Neural progenitor cell (in vitro differentiated cells): ENCODE data around the gene SCPEP1. TPM values are rescaled to one million over a fixed set of nuclear protein-coding genes. Genes with fewer than 3 reads are reported as not detected.
A peak's percentile ranks its signal among the peaks of the same experiment; 100 is the strongest.

Experiments used
- DNase-seq: peaks from one replicate; pipeline ENCODE4 v3.0.0-alpha.2; 2016; ENCODE audit warnings: low spot score
- H2AFZ ChIP-seq: fragments of 200-600 bp; sonication (generic); replicated peaks from 2 replicates; pipeline ENCODE4 v1.6.1; 2016; ENCODE audit warnings: antibody characterized with exemption
- H3F3A ChIP-seq: fragments of 200-600 bp; sonication (generic); 2 replicates; pipeline ENCODE4 v1.6.1; 2016; ENCODE audit warnings: antibody characterized with exemption, low read depth
- H3K27ac ChIP-seq: fragments of 200-600 bp; sonication (generic); 2 replicates; pipeline ENCODE4 v1.5.1; 2016; ENCODE audit warnings: mild to moderate bottlenecking
- H3K27me3 ChIP-seq: fragments of 200-600 bp; sonication (generic); 2 replicates; pipeline ENCODE4 v1.6.1; 2016; ENCODE audit warnings: mild to moderate bottlenecking, moderate library complexity
- H3K36me3 ChIP-seq: fragments of 200-600 bp; sonication (generic); 2 replicates; pipeline ENCODE4 v1.5.1; 2016
- H3K4me1 ChIP-seq: fragments of 200-600 bp; sonication (generic); 2 replicates; pipeline ENCODE4 v1.6.1; 2016; ENCODE audit warnings: mixed run types
- H3K4me2 ChIP-seq: fragments of 200-600 bp; sonication (generic); 2 replicates; pipeline ENCODE4 v1.6.1; 2016
- H3K4me3 ChIP-seq: fragments of 200-600 bp; sonication (generic); 2 replicates; pipeline ENCODE4 v1.5.1; 2016
- H3K79me2 ChIP-seq: fragments of 200-600 bp; sonication (generic); 2 replicates; pipeline ENCODE4 v1.6.1; 2016; ENCODE audit warnings: low read depth
- H3K9ac ChIP-seq: fragments of 200-600 bp; sonication (generic); 2 replicates; pipeline ENCODE4 v1.6.1; 2016
- H3K9me3 ChIP-seq: fragments of 200-600 bp; sonication (generic); 2 replicates; pipeline ENCODE4 v1.5.1; 2016; ENCODE audit warnings: low read depth
- H4K20me1 ChIP-seq: fragments of 200-600 bp; sonication (generic); 2 replicates; pipeline ENCODE4 v1.6.1; 2016; ENCODE audit warnings: low read depth
- H3K27ac Mint-ChIP-seq: 3 replicates; pipeline ENCODE4 v1.8.0; 2021; ENCODE audit warnings: mixed read lengths
- H3K27me3 Mint-ChIP-seq: 2 replicates; pipeline ENCODE4 v1.8.0; 2022; ENCODE audit warnings: low read depth, mild to moderate bottlenecking, inconsistent platforms, moderate library complexity, mixed read lengths; ENCODE audit not compliant: insufficient read depth
- H3K36me3 Mint-ChIP-seq: 3 replicates; pipeline ENCODE4 v1.8.0; 2021; ENCODE audit warnings: mixed read lengths
- H3K4me1 Mint-ChIP-seq: 3 replicates; pipeline ENCODE4 v1.8.0; 2021; ENCODE audit warnings: mixed read lengths
- H3K4me3 Mint-ChIP-seq: 3 replicates; pipeline ENCODE4 v1.8.0; 2021; ENCODE audit warnings: mild to moderate bottlenecking, moderate library complexity, mixed read lengths
- H3K9me3 Mint-ChIP-seq: 3 replicates; pipeline ENCODE4 v1.8.0; 2020; ENCODE audit warnings: mixed read lengths
- EZH2 ChIP-seq: fragments of 200-600 bp; sonication (generic); IDR thresholded peaks from 2 replicates; pipeline ENCODE4 v1.6.1; 2017; ENCODE audit warnings: antibody characterized with exemption, mild to moderate bottlenecking, moderate library complexity
- EZH2phosphoT487 ChIP-seq: fragments of 200-600 bp; sonication (generic); IDR thresholded peaks from 2 replicates; pipeline ENCODE4 v1.6.1; 2017; ENCODE audit warnings: antibody characterized with exemption
- total RNA-seq: library from RNA; depleted of rRNA; stranded (reverse); fragments of >200 nt; gene quantifications from 2 replicates; pipeline ENCODE4 v1.2.3, GENCODE V29; 2015; ENCODE audit warnings: low replicate concordance
- TF ChIP-seq, protein P1 (sequence below): fragments of 200-600 bp; sonication (generic); IDR thresholded peaks from 2 replicates; pipeline ENCODE4 v1.5.1; 2017; ENCODE audit warnings: antibody characterized with exemption, mild to moderate bottlenecking

SCPEP1 gene
- total RNA-seq, 1 donor from 2014 or later, result 28.7 TPM

- Histone ChIP-seq H3K27me3 (no peaks in the 10 kb centered on the region), H3K4me3 (no peak overlapping the region), H2AFZ (no peak overlapping the region), H3K36me3 (no peaks in the 10 kb centered on the region), H3K4me2 (no peak overlapping the region), H4K20me1 (no peaks in the 10 kb centered on the region), H3K9me3 (no peaks in the 10 kb centered on the region), H3K4me1 (no peaks in the 10 kb centered on the region), H3F3A (no peaks in the 10 kb centered on the region), H3K79me2 (no peaks in the 10 kb centered on the region), H3K9ac (no peak overlapping the region), H3K27ac (no peak overlapping the region)
- Mint-ChIP-seq H3K9me3 (no peaks in the 10 kb centered on the region), H3K4me1 (no peaks in the 10 kb centered on the region), H3K27ac (no peak overlapping the region), H3K4me3 (no peak overlapping the region), H3K27me3 (peaks cover 2% of the 10 kb centered on the region), H3K36me3 (peaks cover 10% of the 10 kb centered on the region)
- no peak for TF ChIP-seq EZH2
- TF ChIP-seq, protein P1, sequence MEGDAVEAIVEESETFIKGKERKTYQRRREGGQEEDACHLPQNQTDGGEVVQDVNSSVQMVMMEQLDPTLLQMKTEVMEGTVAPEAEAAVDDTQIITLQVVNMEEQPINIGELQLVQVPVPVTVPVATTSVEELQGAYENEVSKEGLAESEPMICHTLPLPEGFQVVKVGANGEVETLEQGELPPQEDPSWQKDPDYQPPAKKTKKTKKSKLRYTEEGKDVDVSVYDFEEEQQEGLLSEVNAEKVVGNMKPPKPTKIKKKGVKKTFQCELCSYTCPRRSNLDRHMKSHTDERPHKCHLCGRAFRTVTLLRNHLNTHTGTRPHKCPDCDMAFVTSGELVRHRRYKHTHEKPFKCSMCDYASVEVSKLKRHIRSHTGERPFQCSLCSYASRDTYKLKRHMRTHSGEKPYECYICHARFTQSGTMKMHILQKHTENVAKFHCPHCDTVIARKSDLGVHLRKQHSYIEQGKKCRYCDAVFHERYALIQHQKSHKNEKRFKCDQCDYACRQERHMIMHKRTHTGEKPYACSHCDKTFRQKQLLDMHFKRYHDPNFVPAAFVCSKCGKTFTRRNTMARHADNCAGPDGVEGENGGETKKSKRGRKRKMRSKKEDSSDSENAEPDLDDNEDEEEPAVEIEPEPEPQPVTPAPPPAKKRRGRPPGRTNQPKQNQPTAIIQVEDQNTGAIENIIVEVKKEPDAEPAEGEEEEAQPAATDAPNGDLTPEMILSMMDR, result peak; percentile 13
- DNase-seq, result no peak
These were observed 23.6 kb downstream of the SCPEP1 start for GRCh38 chr17:57001541-57001940.

DNA sequence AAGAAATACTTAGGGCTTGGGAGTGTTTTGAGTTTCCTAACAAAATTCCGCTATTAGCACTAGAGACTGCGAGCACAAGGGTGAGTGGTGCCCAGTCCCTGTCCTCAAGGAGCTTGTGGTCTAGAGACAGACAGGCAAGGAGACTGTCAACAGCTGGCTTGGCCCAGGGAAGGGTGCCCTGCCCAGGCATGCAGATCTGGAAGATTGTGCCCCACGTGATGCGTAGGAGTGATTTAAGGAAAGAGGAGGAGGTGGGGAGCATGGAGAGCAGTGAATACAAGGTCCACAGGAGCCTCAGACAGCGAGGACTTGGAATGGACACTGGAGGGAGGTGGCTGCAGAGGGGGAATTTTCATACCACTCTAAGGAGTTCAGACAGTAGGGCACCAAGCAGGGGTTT lies 25.0 kb downstream of the SCPEP1 start:
- TF ChIP-seq EZH2 (no peak), EZH2phosphoT487 (no peak)
- TF ChIP-seq, protein P1, result no peak
- Mint-ChIP-seq H3K27me3 (peaks cover 2% of the 10 kb centered on the region), H3K36me3 (peaks cover 5% of the 10 kb centered on the region), H3K27ac (no peak overlapping the region), H3K4me3 (no peak overlapping the region), H3K4me1 (no peaks in the 10 kb centered on the region), H3K9me3 (no peaks in the 10 kb centered on the region)
- no peak overlapping the region for H3K9ac ChIP-seq
- no peaks in the 10 kb centered on the region for H3K9me3 ChIP-seq
- no peaks in the 10 kb centered on the region for H4K20me1 ChIP-seq
- no peak overlapping the region for H3K27ac ChIP-seq
- no peaks in the 10 kb centered on the region for H3K79me2 ChIP-seq
- H3K27me3 ChIP-seq, result no peaks in the 10 kb centered on the region
- H3K4me1 ChIP-seq, result no peaks in the 10 kb centered on the region
- DNase-seq, result no peak
- no peak overlapping the region for H3K4me3 ChIP-seq
- H3K36me3 ChIP-seq, result no peaks in the 10 kb centered on the region
- no peaks in the 10 kb centered on the region for H3F3A ChIP-seq
- no peak overlapping the region for H3K4me2 ChIP-seq
- H2AFZ ChIP-seq, result no peak overlapping the region

DNA sequence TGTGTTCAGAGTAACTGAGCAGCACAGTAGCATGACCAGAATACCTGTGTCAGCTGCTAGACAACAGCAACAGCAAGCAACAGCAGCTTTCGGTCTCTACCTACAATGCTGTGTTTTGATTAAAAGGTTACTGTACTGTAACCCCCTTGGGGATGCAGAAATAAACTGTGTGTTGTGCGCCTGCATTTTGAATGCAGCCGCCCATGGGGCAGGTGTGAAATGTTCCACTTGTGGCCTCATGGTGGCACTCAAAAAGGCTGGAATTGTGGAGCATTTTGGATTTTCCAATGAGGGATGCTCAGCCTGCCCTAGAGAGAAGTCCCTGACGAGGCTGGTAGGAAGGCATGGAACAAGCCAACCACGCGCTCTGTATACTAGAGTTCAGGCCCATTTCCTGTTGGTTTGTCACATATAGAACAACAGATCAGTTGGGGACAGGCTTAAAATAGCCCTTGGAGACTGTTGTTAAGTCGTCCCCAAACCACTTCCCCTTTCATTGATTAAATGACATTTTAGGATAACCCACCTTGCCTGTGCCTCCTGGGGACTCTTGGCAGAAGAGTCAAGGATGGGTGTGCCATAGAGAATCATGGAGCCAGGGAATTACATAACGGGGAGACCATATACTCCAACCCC lies 27.1 kb downstream of the SCPEP1 start:
- no peak overlapping the region for H2AFZ ChIP-seq

More for the DNA sequence above, 27.1 kb downstream of the SCPEP1 start:
- Histone ChIP-seq H3K27ac (no peak overlapping the region), H4K20me1 (no peaks in the 10 kb centered on the region), H3K4me2 (no peak overlapping the region), H3K9me3 (no peaks in the 10 kb centered on the region), H3F3A (no peaks in the 10 kb centered on the region), H3K9ac (no peak overlapping the region), H3K4me1 (peaks cover 5% of the 10 kb centered on the region), H3K27me3 (no peaks in the 10 kb centered on the region), H3K4me3 (no peak overlapping the region), H3K79me2 (no peaks in the 10 kb centered on the region), H3K36me3 (no peaks in the 10 kb centered on the region)
- H3K27me3 Mint-ChIP-seq, result peaks cover 2% of the 10 kb centered on the region
- H3K36me3 Mint-ChIP-seq, result peaks cover 3% of the 10 kb centered on the region
- no peak overlapping the region for H3K27ac Mint-ChIP-seq
- peaks cover 3% of the 10 kb centered on the region for H3K4me1 Mint-ChIP-seq
- H3K9me3 Mint-ChIP-seq, result no peaks in the 10 kb centered on the region
- DNase-seq, result peak; percentile 49
- no peak overlapping the region for H3K4me3 Mint-ChIP-seq
- TF ChIP-seq, protein P1, result peak; percentile 51
- TF ChIP-seq EZH2phosphoT487, result no peak
